Neural progenitor cell (in vitro differentiated cells): Measurements from ENCODE around the gene SYNM. TPM values are rescaled to one million over a fixed set of nuclear protein-coding genes. Genes with fewer than 3 reads are reported as not detected.

ENCODE experiments used
- DNase-seq: peaks from one replicate; pipeline ENCODE4 v3.0.0-alpha.2; 2016; ENCODE audit warnings: low spot score
- H2AFZ ChIP-seq: fragments of 200-600 bp; sonication (generic); replicated peaks from 2 replicates; pipeline ENCODE4 v1.6.1; 2016; ENCODE audit warnings: antibody characterized with exemption
- H3F3A ChIP-seq: fragments of 200-600 bp; sonication (generic); 2 replicates; pipeline ENCODE4 v1.6.1; 2016; ENCODE audit warnings: antibody characterized with exemption, low read depth
- H3K27ac ChIP-seq: fragments of 200-600 bp; sonication (generic); 2 replicates; pipeline ENCODE4 v1.5.1; 2016; ENCODE audit warnings: mild to moderate bottlenecking
- H3K27me3 ChIP-seq: fragments of 200-600 bp; sonication (generic); 2 replicates; pipeline ENCODE4 v1.6.1; 2016; ENCODE audit warnings: mild to moderate bottlenecking, moderate library complexity
- H3K36me3 ChIP-seq: fragments of 200-600 bp; sonication (generic); 2 replicates; pipeline ENCODE4 v1.5.1; 2016
- H3K4me1 ChIP-seq: fragments of 200-600 bp; sonication (generic); 2 replicates; pipeline ENCODE4 v1.6.1; 2016; ENCODE audit warnings: mixed run types
- H3K4me2 ChIP-seq: fragments of 200-600 bp; sonication (generic); 2 replicates; pipeline ENCODE4 v1.6.1; 2016
- H3K4me3 ChIP-seq: fragments of 200-600 bp; sonication (generic); 2 replicates; pipeline ENCODE4 v1.5.1; 2016
- H3K79me2 ChIP-seq: fragments of 200-600 bp; sonication (generic); 2 replicates; pipeline ENCODE4 v1.6.1; 2016; ENCODE audit warnings: low read depth
- H3K9ac ChIP-seq: fragments of 200-600 bp; sonication (generic); 2 replicates; pipeline ENCODE4 v1.6.1; 2016
- H3K9me3 ChIP-seq: fragments of 200-600 bp; sonication (generic); 2 replicates; pipeline ENCODE4 v1.5.1; 2016; ENCODE audit warnings: low read depth
- H4K20me1 ChIP-seq: fragments of 200-600 bp; sonication (generic); 2 replicates; pipeline ENCODE4 v1.6.1; 2016; ENCODE audit warnings: low read depth
- H3K27ac Mint-ChIP-seq: 3 replicates; pipeline ENCODE4 v1.8.0; 2021; ENCODE audit warnings: mixed read lengths
- H3K27me3 Mint-ChIP-seq: 2 replicates; pipeline ENCODE4 v1.8.0; 2022; ENCODE audit warnings: low read depth, mild to moderate bottlenecking, inconsistent platforms, moderate library complexity, mixed read lengths; ENCODE audit not compliant: insufficient read depth
- H3K36me3 Mint-ChIP-seq: 3 replicates; pipeline ENCODE4 v1.8.0; 2021; ENCODE audit warnings: mixed read lengths
- H3K4me1 Mint-ChIP-seq: 3 replicates; pipeline ENCODE4 v1.8.0; 2021; ENCODE audit warnings: mixed read lengths
- H3K4me3 Mint-ChIP-seq: 3 replicates; pipeline ENCODE4 v1.8.0; 2021; ENCODE audit warnings: mild to moderate bottlenecking, moderate library complexity, mixed read lengths
- H3K9me3 Mint-ChIP-seq: 3 replicates; pipeline ENCODE4 v1.8.0; 2020; ENCODE audit warnings: mixed read lengths
- EZH2 ChIP-seq: fragments of 200-600 bp; sonication (generic); IDR thresholded peaks from 2 replicates; pipeline ENCODE4 v1.6.1; 2017; ENCODE audit warnings: antibody characterized with exemption, mild to moderate bottlenecking, moderate library complexity
- EZH2phosphoT487 ChIP-seq: fragments of 200-600 bp; sonication (generic); IDR thresholded peaks from 2 replicates; pipeline ENCODE4 v1.6.1; 2017; ENCODE audit warnings: antibody characterized with exemption
- total RNA-seq: library from RNA; depleted of rRNA; stranded (reverse); fragments of >200 nt; gene quantifications from 2 replicates; pipeline ENCODE4 v1.2.3, GENCODE V29; 2015; ENCODE audit warnings: low replicate concordance
- TF ChIP-seq, protein P1 (sequence below): fragments of 200-600 bp; sonication (generic); IDR thresholded peaks from 2 replicates; pipeline ENCODE4 v1.5.1; 2017; ENCODE audit warnings: antibody characterized with exemption, mild to moderate bottlenecking

The SYNM gene
- total RNA-seq, 1 donor from 2014 or later, result 0.97 TPM

DNA sequence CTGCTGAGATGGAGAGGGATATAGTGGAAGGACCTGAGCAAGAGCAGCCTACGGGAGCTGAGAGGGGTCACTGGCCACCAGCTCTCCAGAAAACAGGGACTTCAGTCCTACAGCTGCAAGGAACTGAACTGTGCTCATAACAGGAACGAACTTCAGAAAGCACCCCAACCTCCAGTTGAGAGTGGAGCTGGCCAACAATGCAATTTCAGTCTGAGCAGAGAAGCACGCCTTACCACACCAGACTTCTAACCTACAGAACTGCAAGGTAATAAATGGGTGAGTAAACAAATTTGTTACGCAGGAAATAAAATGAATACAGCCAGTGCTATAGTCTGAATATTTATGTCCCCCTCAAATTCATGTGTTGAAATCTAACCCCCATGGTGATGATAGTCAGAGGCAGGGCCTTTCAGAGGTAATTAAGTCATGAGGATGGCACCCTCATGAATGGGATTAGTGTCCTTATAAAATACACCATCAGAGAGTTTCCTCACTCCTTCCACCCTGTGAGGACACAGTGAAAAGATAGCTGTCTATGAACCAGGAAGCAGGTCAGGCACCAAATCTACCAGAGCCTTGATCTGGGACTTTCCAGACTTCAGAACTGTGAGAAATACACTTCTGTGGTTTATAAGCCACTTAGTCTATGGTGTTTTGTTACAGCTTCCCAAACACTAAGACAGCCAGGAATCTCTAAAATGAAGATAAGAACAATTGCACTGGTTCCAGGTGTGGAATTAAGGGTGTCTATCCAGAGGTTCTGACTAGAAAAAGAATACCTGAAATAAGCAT, 58.6 kb downstream of the SYNM start:
- no peaks in the 10 kb centered on the region for H3F3A ChIP-seq
- H3K36me3 Mint-ChIP-seq, result peaks cover 15% of the 10 kb centered on the region
- H3K4me1 ChIP-seq, result peaks cover 5% of the 10 kb centered on the region
- no peak overlapping the region for H3K9ac ChIP-seq
- peaks cover 13% of the 10 kb centered on the region for H3K27me3 Mint-ChIP-seq
- no peaks in the 10 kb centered on the region for H4K20me1 ChIP-seq
- no peak overlapping the region for H3K27ac ChIP-seq
- peaks cover 7% of the 10 kb centered on the region for H3K4me1 Mint-ChIP-seq
- no peaks in the 10 kb centered on the region for H3K9me3 ChIP-seq
- H3K36me3 ChIP-seq, result no peaks in the 10 kb centered on the region
- H3K4me3 ChIP-seq, result no peak overlapping the region
- no peaks in the 10 kb centered on the region for H3K79me2 ChIP-seq
- H3K9me3 Mint-ChIP-seq, result no peaks in the 10 kb centered on the region
- no peak overlapping the region for H3K4me2 ChIP-seq
- no peak for DNase-seq
- no peak overlapping the region for H3K4me3 Mint-ChIP-seq
- H2AFZ ChIP-seq, result no peak overlapping the region
- H3K27me3 ChIP-seq, result no peaks in the 10 kb centered on the region
- TF ChIP-seq, protein P1, sequence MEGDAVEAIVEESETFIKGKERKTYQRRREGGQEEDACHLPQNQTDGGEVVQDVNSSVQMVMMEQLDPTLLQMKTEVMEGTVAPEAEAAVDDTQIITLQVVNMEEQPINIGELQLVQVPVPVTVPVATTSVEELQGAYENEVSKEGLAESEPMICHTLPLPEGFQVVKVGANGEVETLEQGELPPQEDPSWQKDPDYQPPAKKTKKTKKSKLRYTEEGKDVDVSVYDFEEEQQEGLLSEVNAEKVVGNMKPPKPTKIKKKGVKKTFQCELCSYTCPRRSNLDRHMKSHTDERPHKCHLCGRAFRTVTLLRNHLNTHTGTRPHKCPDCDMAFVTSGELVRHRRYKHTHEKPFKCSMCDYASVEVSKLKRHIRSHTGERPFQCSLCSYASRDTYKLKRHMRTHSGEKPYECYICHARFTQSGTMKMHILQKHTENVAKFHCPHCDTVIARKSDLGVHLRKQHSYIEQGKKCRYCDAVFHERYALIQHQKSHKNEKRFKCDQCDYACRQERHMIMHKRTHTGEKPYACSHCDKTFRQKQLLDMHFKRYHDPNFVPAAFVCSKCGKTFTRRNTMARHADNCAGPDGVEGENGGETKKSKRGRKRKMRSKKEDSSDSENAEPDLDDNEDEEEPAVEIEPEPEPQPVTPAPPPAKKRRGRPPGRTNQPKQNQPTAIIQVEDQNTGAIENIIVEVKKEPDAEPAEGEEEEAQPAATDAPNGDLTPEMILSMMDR, result no peak
- TF ChIP-seq EZH2 (no peak), EZH2phosphoT487 (no peak)
- no peak overlapping the region for H3K27ac Mint-ChIP-seq

- Histone ChIP-seq H3K27me3 (no peaks in the 10 kb centered on the region), H3K79me2 (no peaks in the 10 kb centered on the region), H3K36me3 (no peaks in the 10 kb centered on the region), H2AFZ (no peak overlapping the region), H3F3A (no peaks in the 10 kb centered on the region), H3K27ac (no peak overlapping the region), H3K4me2 (no peak overlapping the region), H3K9me3 (no peaks in the 10 kb centered on the region), H4K20me1 (no peaks in the 10 kb centered on the region), H3K9ac (no peak overlapping the region), H3K4me3 (no peak overlapping the region), H3K4me1 (peaks cover 5% of the 10 kb centered on the region)
- no peak for DNase-seq
- H3K36me3 Mint-ChIP-seq, result peaks cover 11% of the 10 kb centered on the region
- H3K27ac Mint-ChIP-seq, result no peak overlapping the region
- peaks cover 13% of the 10 kb centered on the region for H3K27me3 Mint-ChIP-seq
- no peaks in the 10 kb centered on the region for H3K9me3 Mint-ChIP-seq
- TF ChIP-seq, protein P1, result no peak
- TF ChIP-seq EZH2phosphoT487, result no peak
- TF ChIP-seq EZH2, result no peak
- H3K4me3 Mint-ChIP-seq, result no peak overlapping the region
- H3K4me1 Mint-ChIP-seq, result peaks cover 7% of the 10 kb centered on the region
Observed at GRCh38 chr15:99164119-99164518, 59.2 kb downstream of the SYNM start.

- Histone ChIP-seq H3K9me3 (no peaks in the 10 kb centered on the region), H2AFZ (no peak overlapping the region), H3K27ac (no peak overlapping the region), H3K27me3 (no peaks in the 10 kb centered on the region), H3K4me2 (no peak overlapping the region), H3K36me3 (no peaks in the 10 kb centered on the region), H3F3A (no peaks in the 10 kb centered on the region), H4K20me1 (no peaks in the 10 kb centered on the region), H3K4me3 (no peak overlapping the region), H3K9ac (no peak overlapping the region), H3K4me1 (peaks cover under 1% of the 10 kb centered on the region), H3K79me2 (no peaks in the 10 kb centered on the region)
- H3K27ac Mint-ChIP-seq, result no peak overlapping the region
- TF ChIP-seq, protein P1, result no peak
- TF ChIP-seq EZH2phosphoT487 (no peak), EZH2 (no peak)
- H3K4me3 Mint-ChIP-seq, result no peak overlapping the region
- H3K36me3 Mint-ChIP-seq, result peaks cover 15% of the 10 kb centered on the region
- no peak for DNase-seq
- H3K4me1 Mint-ChIP-seq, result peaks cover under 1% of the 10 kb centered on the region
- H3K9me3 Mint-ChIP-seq, result no peaks in the 10 kb centered on the region
- H3K27me3 Mint-ChIP-seq, result peaks cover 7% of the 10 kb centered on the region
Observed at GRCh38 chr15:99165020-99165790, 60.3 kb downstream of the SYNM start.
